A673 (cell line): Measurements from ENCODE around the gene ACOX3. TPM values are rescaled to one million over a fixed set of nuclear protein-coding genes. Genes with fewer than 3 reads are reported as not detected.

Experiments used
- BruUV-seq: library from RNA; stranded (reverse); fragments of 400-500 nt; replicated peaks from 2 replicates; lab custom pipeline; 2021; lab: Mats Ljungman, UMichigan
- CTCF ChIA-PET: fragments of 300-600 bp; sonication (Branson Sonifier 250); formaldehyde crosslinking; loops from one replicate; lab custom pipeline; 2022; ENCODE audit warnings: antibody characterized with exemption; lab: Charles Lee
- POLR2A ChIA-PET: fragments of 300-600 bp; sonication (Branson Sonifier 250); formaldehyde crosslinking; loops from one replicate; lab custom pipeline; 2022; ENCODE audit warnings: antibody characterized with exemption; ENCODE audit not compliant: low non-redundant PET; lab: Charles Lee
- DNase-seq: peaks from one replicate; pipeline ENCODE4 v3.0.0-alpha.2; 2015; ENCODE audit warnings: low spot score
- H3K27ac ChIP-seq: fragments of 200-600 bp; sonication (generic); 2 replicates; pipeline ENCODE4 v1.5.1; 2016; ENCODE audit warnings: mixed run types, low read depth, mild to moderate bottlenecking, mixed read lengths, antibody characterized with exemption, low read length; ENCODE audit not compliant: poor library complexity, severe bottlenecking
- H3K27me3 ChIP-seq: fragments of 200-600 bp; sonication (generic); replicated peaks from 2 replicates; pipeline ENCODE4 v1.6.1; 2017; ENCODE audit warnings: mixed run types, low read depth, mild to moderate bottlenecking, mixed read lengths, antibody characterized with exemption, low read length; ENCODE audit not compliant: insufficient read depth, poor library complexity
- H3K36me3 ChIP-seq: fragments of 200-600 bp; sonication (generic); 2 replicates; pipeline ENCODE4 v1.6.1; 2016; ENCODE audit warnings: mixed run types, mild to moderate bottlenecking, mixed read lengths, antibody characterized with exemption, low read length; ENCODE audit not compliant: insufficient read depth, poor library complexity, severe bottlenecking
- H3K4me1 ChIP-seq: fragments of 200-600 bp; sonication (generic); 2 replicates; pipeline ENCODE4 v1.6.1; 2017; ENCODE audit warnings: mixed run types, mild to moderate bottlenecking, mixed read lengths, antibody characterized with exemption, low read length; ENCODE audit not compliant: insufficient read depth, poor library complexity, severe bottlenecking
- H3K4me3 ChIP-seq: fragments of 200-600 bp; sonication (generic); 2 replicates; pipeline ENCODE4 v1.5.1; 2016; ENCODE audit warnings: low read depth, mixed run types, mild to moderate bottlenecking, mixed read lengths, low read length; ENCODE audit not compliant: poor library complexity, severe bottlenecking
- H3K9me3 ChIP-seq: fragments of 200-600 bp; sonication (generic); 2 replicates; pipeline ENCODE4 v1.6.1; 2016; ENCODE audit warnings: mixed run types, low read depth, mild to moderate bottlenecking, mixed read lengths, antibody characterized with exemption, low read length; ENCODE audit not compliant: poor library complexity, severe bottlenecking
- CTCF ChIP-seq: fragments of 300-800, 200-600 bp; sonication (generic); conservative IDR thresholded peaks from 2 replicates; pipeline ENCODE4 v1.5.1; 2017; ENCODE audit warnings: low read depth, mild to moderate bottlenecking, antibody characterized with exemption, low read length, moderate library complexity, mixed read lengths
- EZH2 ChIP-seq: fragments of 200-600 bp; sonication (generic); IDR thresholded peaks from 2 replicates; pipeline ENCODE4 v1.6.1; 2017; ENCODE audit warnings: borderline replicate concordance, low read depth, mild to moderate bottlenecking, mixed read lengths, antibody characterized with exemption, low read length; ENCODE audit not compliant: poor library complexity, severe bottlenecking
- intact Hi-C: fragments of 100-400 bp; cut with micrococcal nuclease; formaldehyde crosslinking; loops from one replicate; pipeline ENCODE4 v1.10.0; 2022; ENCODE audit not compliant: unreplicated experiment
- total RNA-seq: library from RNA; stranded (reverse); gene quantifications from 2 replicates; pipeline ENCODE4 v1.2.3, GENCODE V29; 2021

Gene ACOX3
- total RNA-seq, 1 experiment from 2014 or later: 14.3 TPM

DNA sequence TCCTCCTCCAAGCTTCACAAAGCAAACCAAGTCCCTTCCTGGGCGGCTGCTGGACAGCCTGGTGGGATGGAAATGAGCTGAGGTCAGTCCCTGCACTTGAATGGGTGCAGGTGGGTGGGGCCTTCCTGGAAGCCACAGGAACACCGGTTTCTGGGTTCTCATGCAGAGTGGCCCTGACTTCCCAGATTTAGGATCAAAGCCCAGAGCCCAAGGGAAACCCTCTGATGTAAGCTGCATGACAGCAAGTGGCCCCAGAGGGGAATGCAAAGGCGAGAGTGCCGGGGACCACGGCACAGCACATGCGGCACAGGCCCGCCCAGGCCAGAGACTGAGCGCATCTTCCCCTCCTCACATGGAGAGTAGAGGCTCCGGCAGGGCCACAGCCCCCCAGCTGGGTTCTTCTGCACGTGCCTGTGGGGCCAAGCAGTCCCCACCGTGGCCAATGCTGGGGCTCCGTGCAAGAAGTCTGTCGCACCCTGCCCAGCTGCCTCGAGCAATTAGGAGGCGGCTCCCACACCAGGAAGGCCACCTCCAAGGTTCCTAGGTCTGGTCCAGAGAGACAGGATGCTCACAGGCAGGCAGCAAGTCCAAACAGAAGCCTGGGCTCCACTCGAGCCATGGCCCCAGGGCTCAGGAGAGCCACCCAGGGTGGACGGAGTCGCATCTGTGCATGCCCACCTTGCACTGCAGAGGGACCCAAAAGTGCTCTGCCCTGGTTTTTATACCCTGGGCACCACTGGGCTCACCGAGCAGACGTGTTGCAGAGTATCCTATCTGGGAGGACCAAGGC, 88.0 kb downstream of the ACOX3 start:
- POLR2A ChIA-PET: no interaction called here
- H3K4me1 ChIP-seq: no peaks in the 10 kb centered on the region
- peaks cover 1% of the 10 kb centered on the region for H3K27me3 ChIP-seq
- BruUV-seq: no TSS peak
- CTCF ChIA-PET: no interaction called here
- H3K4me3 ChIP-seq: no peak overlapping the region
- intact Hi-C loops: no loop called here
- H3K36me3 ChIP-seq: no peaks in the 10 kb centered on the region
- TF ChIP-seq CTCF (no peak), EZH2 (no peak)
- no peak overlapping the region for H3K27ac ChIP-seq
- no peaks in the 10 kb centered on the region for H3K9me3 ChIP-seq
- no peak for DNase-seq

DNA sequence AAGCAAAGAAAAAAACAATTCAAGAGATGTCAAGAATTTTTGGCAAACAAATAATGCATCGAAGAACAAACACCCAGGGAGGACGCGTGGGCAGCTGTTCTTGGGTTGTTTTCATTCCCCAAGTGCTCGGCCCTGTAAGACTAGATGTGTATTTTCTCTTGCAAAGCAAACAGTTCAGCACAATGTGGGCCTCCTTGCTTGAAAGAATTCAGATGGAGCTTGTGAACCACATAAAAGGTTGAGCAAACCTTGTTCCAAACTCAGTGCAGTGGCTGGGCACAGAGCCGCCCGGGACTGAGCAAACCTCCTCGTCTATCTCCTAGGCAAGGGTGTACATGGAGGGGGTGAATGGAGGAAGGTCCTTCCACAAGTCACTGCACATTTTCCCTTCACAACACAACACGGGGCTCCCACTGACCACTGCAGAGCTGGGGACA, 88.6 kb downstream of the ACOX3 start:
- no peaks in the 10 kb centered on the region for H3K9me3 ChIP-seq
- H3K27me3 ChIP-seq: peaks cover 5% of the 10 kb centered on the region
- ChIA-PET CTCF (no interaction called here), POLR2A (no interaction called here)
- no peaks in the 10 kb centered on the region for H3K4me1 ChIP-seq
- no peaks in the 10 kb centered on the region for H3K36me3 ChIP-seq
- no peak overlapping the region for H3K4me3 ChIP-seq
- intact Hi-C loops: no loop called here
- no TSS peak for BruUV-seq
- no peak for TF ChIP-seq EZH2
- no peak for TF ChIP-seq CTCF
- DNase-seq: no peak
- no peak overlapping the region for H3K27ac ChIP-seq

- Histone ChIP-seq H3K36me3 (no peaks in the 10 kb centered on the region), H3K4me3 (no peak overlapping the region), H3K27ac (no peak overlapping the region), H3K9me3 (no peaks in the 10 kb centered on the region), H3K4me1 (no peaks in the 10 kb centered on the region), H3K27me3 (peaks cover 7% of the 10 kb centered on the region)
- CTCF ChIA-PET: no interaction called here
- DNase-seq: no peak
- TF ChIP-seq EZH2 (no peak), CTCF (no peak)
- POLR2A ChIA-PET: no interaction called here
- intact Hi-C loops: no loop called here
- BruUV-seq: no TSS peak
Observed at GRCh38 chr4:8350841-8351461, 89.6 kb downstream of the ACOX3 start.
